NOMO-1 treated with dmso at 0.1 percent for 144 hours (cell line): ENCODE measurements around the gene GMDS.
A peak's percentile ranks its signal among the peaks of the same experiment; 100 is the strongest.

ENCODE experiments used
- DNase-seq: peaks from one replicate; lab custom pipeline; 2025; ENCODE audit not compliant: unreplicated experiment; lab: John Stamatoyannopoulos, UW

The GMDS gene

GRCh38 chr6:2182251-2182650 is 63.2 kb downstream of the GMDS start:
- no peak for DNase-seq

GRCh38 chr6:2181567-2181966 is 63.8 kb downstream of the GMDS start:
- no peak for DNase-seq

GRCh38 chr6:2179950-2180349 is 65.5 kb downstream of the GMDS start:
- DNase-seq = peak; percentile 8

- peak; percentile 24 for DNase-seq
These were observed 66.2 kb downstream of the GMDS start for GRCh38 chr6:2179241-2179640.

GRCh38 chr6:2178125-2178524 is 67.3 kb downstream of the GMDS start:
- no peak for DNase-seq

- DNase-seq = no peak
These were observed 69.6 kb downstream of the GMDS start for GRCh38 chr6:2175825-2176224.

- DNase-seq = no peak
These were observed 72.0 kb downstream of the GMDS start for GRCh38 chr6:2173203-2173961.

- DNase-seq = peak; percentile 6
These were observed 73.7 kb downstream of the GMDS start for GRCh38 chr6:2171728-2172127.

GRCh38 chr6:2168480-2168879 is 76.9 kb downstream of the GMDS start:
- DNase-seq = no peak

GRCh38 chr6:2166717-2167116 is 78.7 kb downstream of the GMDS start:
- no peak for DNase-seq

- no peak for DNase-seq
These were observed 80.1 kb downstream of the GMDS start for GRCh38 chr6:2165286-2165685.

- DNase-seq = no peak
These were observed 80.9 kb downstream of the GMDS start for GRCh38 chr6:2164481-2164880.

GRCh38 chr6:2162079-2162445 is 83.3 kb downstream of the GMDS start:
- DNase-seq = no peak

GRCh38 chr6:2158596-2159271 is 86.7 kb downstream of the GMDS start:
- DNase-seq = no peak

- DNase-seq = no peak
These were observed 87.8 kb downstream of the GMDS start for GRCh38 chr6:2157441-2158127.

- no peak for DNase-seq
These were observed 90.2 kb downstream of the GMDS start for GRCh38 chr6:2155206-2155605.

- no peak for DNase-seq
These were observed 95.9 kb downstream of the GMDS start for GRCh38 chr6:2149361-2150006.

- DNase-seq = no peak
These were observed 96.7 kb downstream of the GMDS start for GRCh38 chr6:2148748-2149147.

- no peak for DNase-seq
These were observed 97.5 kb downstream of the GMDS start for GRCh38 chr6:2147766-2148448.

GRCh38 chr6:2147261-2147660 is 98.1 kb downstream of the GMDS start:
- DNase-seq = no peak

GRCh38 chr6:2144210-2144609 is 101.2 kb downstream of the GMDS start:
- no peak for DNase-seq
